ENCODE measurements around the gene KDM2B.

KDM2B gene

DNA sequence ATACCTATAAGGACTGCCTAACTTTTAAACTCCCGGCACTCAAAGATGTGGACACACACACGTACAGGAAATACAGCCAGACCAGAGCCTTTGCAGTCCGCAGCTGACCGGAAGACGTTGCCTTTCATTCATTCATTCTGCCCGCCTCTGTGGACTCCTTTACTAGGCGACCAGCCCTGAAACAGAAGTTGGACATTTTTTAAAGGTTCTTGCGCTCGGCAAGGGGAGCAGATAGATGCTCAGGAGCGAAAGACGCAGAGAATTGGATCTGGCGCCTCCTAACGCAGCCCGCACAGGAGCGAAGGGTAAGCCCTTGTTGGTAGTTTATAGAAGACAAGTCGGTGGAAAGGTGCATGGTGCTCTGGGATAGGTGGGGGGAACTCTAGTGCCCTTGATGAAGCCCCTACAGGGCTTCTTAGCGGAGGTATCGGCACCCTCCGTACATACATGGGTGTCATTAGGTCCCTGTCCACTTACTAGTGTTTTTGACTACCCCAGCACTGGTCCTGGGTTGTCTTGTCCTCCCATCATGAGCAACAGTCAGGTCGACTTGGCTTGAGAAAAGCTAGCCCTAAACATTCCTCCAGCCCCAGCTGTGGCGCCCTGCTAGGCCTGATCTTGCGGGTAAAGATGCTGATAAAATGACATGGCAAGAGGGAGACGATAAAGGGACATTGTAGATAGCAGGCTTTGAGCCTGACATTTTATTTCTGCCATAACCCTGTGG lies at the start of gene KDM2B:
TSS of gene KDM2B (minus strand) at position 65 of the 727 bp plus-strand sequence. CDS start 112 bp downstream, outside the sequence.
- peak within 1 kb of the TSS; percentile 63 to 81 (median 70) for H3K4me3 ChIP-seq
- peak within 1 kb of the TSS; percentile 83 to 93 (median 88) for H3K9ac ChIP-seq
- peak within 1 kb of the TSS; percentile 95 to 99 (median 98) for H3K4me2 ChIP-seq
- peaks cover 0 to 3% (median under 1%) of the 10 kb centered on the region in 11 experiments; a peak in 8 of 22 replicates for H3K36me3 ChIP-seq
- TF ChIP-seq Cebpa-rat (IDR thresholded peaks at IDR 0.05) = no peak
- peak within 1 kb of the TSS; percentile 73 to 91 (median 86) for H3K27ac ChIP-seq
- H3K27me3 ChIP-seq = no peaks in the 10 kb centered on the region
- H4K20me1 ChIP-seq = no peaks in the 10 kb centered on the region
- peaks cover 50 to 66% (median 59%) of the 10 kb centered on the region in 10 experiments for H3K4me1 ChIP-seq
- H3K9me3 ChIP-seq (replicated peaks in 1 of 11) = no peaks in the 10 kb centered on the region

DNA sequence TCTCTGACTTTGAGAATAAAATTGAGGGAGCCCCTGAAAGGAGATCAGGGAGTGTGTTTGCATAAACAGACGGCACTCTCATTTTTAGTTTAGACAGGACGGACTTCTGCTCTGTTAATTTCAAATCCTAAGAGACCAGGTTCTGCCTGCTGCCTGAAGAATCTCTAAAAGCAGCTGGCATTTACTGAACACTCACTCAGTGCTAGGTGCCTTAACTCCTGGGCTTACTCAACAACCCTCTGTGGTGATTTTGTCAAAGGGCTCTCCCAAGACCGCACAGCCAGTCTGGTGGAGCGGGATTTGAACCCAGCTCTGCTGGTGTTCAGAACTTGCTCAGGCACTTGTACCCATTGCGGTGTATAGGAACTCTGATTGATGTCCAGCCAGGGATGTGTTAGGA lies 47.7 kb upstream of the KDM2B start:
- Histone ChIP-seq H3K4me3 (peak overlapping the region; percentile 71 to 89 (median 80)), H3K9ac (peak overlapping the region; percentile 84 to 97 (median 93)), H4K20me1 (peaks cover 8 to 48% (median 25%) of the 10 kb centered on the region in 11 experiments; a peak in 19 of 22 replicates), H3K4me1 (peaks cover 66 to 72% (median 70%) of the 10 kb centered on the region in 10 experiments), H3K27me3 (no peaks in the 10 kb centered on the region), H3K27ac (peak overlapping the region; percentile 0 to 96 (median 94); a peak in 20 of 22 replicates), H3K36me3 (peaks cover 5 to 35% (median 27%) of the 10 kb centered on the region in 11 experiments; a peak in 16 of 22 replicates), H3K9me3 (replicated peaks in 1 of 11) (no peaks in the 10 kb centered on the region), H3K4me2 (peak overlapping the region; percentile 86 to 99 (median 95))
- 0 out of 22 replicates have a peak, but pooled peaks of 1 of the 11 experiments have one; percentile 12 for TF ChIP-seq Cebpa-rat (IDR thresholded peaks at IDR 0.05)

DNA sequence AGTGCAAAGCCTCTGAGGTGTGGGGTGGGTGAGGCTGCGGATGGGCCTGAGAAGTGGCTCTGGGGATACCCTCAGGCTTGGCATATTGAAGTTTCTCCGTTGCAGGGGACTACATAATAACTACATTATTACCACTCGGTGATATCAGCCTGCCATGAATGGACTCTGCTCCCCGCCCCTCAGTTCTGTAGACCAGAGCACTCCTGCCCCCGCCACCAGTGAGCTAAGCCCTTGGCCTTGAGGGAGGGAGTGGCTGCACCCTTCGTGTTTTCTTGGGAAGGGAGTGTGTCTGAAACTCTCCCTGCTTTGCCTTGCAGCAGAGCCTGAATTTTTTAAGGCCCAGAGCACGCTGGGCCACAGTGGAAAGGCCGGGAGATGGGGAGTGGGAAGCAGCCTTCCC lies 47.2 kb upstream of the KDM2B start:
- H3K27ac ChIP-seq = peak overlapping the region; percentile 0 to 96 (median 94); a peak in 21 of 22 replicates
- no peak for TF ChIP-seq Cebpa-rat (IDR thresholded peaks at IDR 0.05)
- H4K20me1 ChIP-seq = peaks cover 8 to 44% (median 22%) of the 10 kb centered on the region in 11 experiments; a peak in 19 of 22 replicates
- H3K9ac ChIP-seq = peak overlapping the region; percentile 84 to 97 (median 93)
- peak overlapping the region; percentile 71 to 89 (median 80) for H3K4me3 ChIP-seq
- H3K9me3 ChIP-seq (replicated peaks in 1 of 11) = no peaks in the 10 kb centered on the region
- H3K4me1 ChIP-seq = peaks cover 62 to 68% (median 66%) of the 10 kb centered on the region in 10 experiments
- H3K36me3 ChIP-seq = peaks cover 5 to 31% (median 23%) of the 10 kb centered on the region in 11 experiments; a peak in 16 of 22 replicates
- H3K4me2 ChIP-seq = peak overlapping the region; percentile 86 to 99 (median 95)
- no peaks in the 10 kb centered on the region for H3K27me3 ChIP-seq

DNA sequence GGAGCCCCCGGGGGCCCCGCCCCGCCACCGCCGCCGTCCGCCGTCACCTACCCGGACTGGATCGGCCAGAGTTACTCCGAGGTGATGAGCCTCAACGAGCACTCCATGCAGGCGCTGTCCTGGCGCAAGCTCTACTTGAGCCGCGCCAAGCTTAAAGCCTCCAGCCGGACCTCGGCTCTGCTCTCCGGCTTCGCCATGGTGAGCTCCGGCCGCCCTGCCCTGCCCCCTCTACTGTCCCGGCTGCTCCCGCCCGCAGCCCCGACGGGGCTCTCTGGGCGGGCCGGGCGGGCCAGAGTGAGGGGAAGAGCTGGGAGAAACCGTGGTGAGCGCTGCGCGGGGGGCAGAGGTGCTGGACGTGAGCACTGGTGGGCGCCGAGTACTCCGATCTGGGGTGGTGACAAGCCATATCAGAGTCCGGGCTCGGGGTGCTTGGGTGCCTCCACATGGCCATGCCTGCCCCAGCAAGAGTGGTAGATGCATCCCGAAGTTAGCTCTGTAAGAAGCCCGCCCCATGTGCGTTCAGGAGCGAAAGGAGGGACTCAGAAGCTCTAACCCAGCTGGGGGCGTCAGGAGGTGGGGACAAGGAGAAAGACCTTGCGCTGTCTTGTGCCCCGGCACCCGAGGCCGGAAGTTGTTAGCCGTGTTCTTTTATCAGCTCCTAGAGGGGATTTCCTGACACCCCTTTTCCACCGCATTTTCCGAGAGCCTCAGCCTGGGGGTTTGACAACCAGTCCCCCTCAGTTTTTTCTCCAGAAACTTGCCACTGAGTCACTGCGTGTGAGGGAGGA lies 46.2 kb upstream of the KDM2B start:
- Histone ChIP-seq H3K4me2 (peak overlapping the region; percentile 86 to 99 (median 95)), H3K27me3 (no peaks in the 10 kb centered on the region), H3K9me3 (replicated peaks in 1 of 11) (no peaks in the 10 kb centered on the region), H3K36me3 (peaks cover 0 to 21% (median 14%) of the 10 kb centered on the region in 11 experiments; a peak in 15 of 22 replicates), H3K4me1 (peaks cover 52 to 59% (median 56%) of the 10 kb centered on the region in 10 experiments), H3K9ac (peak overlapping the region; percentile 84 to 97 (median 93)), H4K20me1 (peaks cover 0 to 34% (median 13%) of the 10 kb centered on the region in 11 experiments; a peak in 17 of 22 replicates), H3K27ac (peak overlapping the region; percentile 55 to 96 (median 94); a peak in 21 of 22 replicates), H3K4me3 (peak overlapping the region; percentile 71 to 89 (median 80))
- no peak for TF ChIP-seq Cebpa-rat (IDR thresholded peaks at IDR 0.05)

DNA sequence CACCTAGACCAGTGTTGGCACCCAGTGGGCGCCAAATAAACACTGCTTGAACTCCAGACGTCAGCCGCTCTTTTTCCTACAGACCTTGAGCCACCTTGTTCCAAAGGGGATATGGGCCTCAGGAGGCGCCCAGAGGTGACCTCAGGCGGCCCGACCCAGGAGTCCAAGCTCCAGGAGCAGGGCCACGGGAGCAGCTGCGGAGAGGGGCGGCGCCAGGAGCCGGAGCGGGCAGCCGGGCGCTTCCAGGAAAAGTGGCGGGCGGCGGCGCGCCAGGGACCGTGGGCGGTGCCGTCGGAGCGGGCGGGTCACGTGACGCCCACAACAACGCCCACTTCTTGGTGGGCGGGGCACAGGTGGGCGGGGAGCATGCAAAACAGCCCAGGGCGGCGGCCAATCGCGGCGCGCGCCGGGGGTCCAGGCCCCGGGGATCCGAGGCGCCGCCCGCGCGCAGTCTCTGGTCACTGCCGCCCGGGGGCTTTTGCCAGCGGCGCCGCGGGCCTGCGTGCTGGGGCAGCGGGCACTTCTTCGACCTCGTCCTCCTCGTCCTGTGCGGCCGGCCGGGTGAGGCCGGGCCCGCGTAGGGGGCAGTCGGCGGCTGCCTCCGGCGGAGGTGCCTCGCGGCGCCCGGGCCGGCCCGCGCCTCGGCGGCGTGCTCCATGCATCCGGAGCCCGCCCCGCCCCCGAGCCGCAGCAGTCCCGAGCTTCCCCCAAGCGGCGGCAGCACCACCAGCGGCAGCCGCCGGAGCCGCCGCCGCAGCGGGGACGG lies 45.4 kb upstream of the KDM2B start, which contains the start of gene ORAI1:
TSS of gene ORAI1 (plus strand) at position 444 of the 766 bp plus-strand sequence.
- no peak for TF ChIP-seq Cebpa-rat (IDR thresholded peaks at IDR 0.05)
- H3K4me1 ChIP-seq = peaks cover 44 to 51% (median 49%) of the 10 kb centered on the region in 10 experiments
- H4K20me1 ChIP-seq = peaks cover 0 to 26% (median 8%) of the 10 kb centered on the region in 11 experiments; a peak in 12 of 22 replicates

DNA sequence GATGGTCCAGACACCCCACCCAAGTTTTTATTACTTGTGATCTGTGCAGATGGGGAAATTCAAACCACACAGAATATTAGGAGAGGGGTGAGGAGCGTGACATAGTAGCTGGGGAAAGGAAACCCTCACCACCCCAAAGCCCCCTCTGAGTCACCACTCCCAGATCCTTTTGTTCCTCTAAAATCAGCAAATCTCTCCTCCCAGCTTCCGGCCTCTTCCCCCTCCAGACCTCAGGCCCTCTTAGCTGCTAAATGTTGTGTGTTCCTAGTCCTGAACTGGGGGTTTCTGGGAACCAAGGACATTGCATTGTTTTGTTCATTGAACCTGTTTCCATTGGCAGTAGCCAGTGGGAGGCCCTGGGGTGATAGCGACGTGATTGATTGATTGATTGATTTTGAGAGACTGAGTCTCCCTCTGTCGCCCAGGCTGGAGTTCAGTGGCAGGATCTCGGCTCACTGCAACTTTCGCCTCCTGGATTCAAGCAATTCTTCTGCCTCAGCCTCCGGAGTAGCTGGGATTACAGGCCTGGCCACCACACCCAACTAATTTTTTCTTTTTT lies 39.6 kb upstream of the KDM2B start:
- Histone ChIP-seq H3K9me3 (replicated peaks in 1 of 11) (no peaks in the 10 kb centered on the region), H3K4me2 (peak overlapping the region in 5 of 11 experiments; percentile 40 to 75 (median 59); a peak in 11 of 22 replicates), H3K27ac (no peak overlapping the region), H3K4me1 (peaks cover 12 to 42% (median 28%) of the 10 kb centered on the region in 10 experiments), H4K20me1 (no peaks in the 10 kb centered on the region), H3K36me3 (no peaks in the 10 kb centered on the region), H3K9ac (peak overlapping the region in 1 of 11 experiments; percentile 15; a peak in 1 of 22 replicates), H3K4me3 (no peak overlapping the region), H3K27me3 (no peaks in the 10 kb centered on the region)
- TF ChIP-seq Cebpa-rat (IDR thresholded peaks at IDR 0.05) = no peak

More for the DNA sequence above, 45.4 kb upstream of the KDM2B start, which contains the start of gene ORAI1:
- peaks cover 0 to 13% (median 10%) of the 10 kb centered on the region in 11 experiments; a peak in 15 of 22 replicates for H3K36me3 ChIP-seq
- peak within 1 kb of the TSS; percentile 86 to 99 (median 95) for H3K4me2 ChIP-seq
- no peaks in the 10 kb centered on the region for H3K9me3 ChIP-seq (replicated peaks in 1 of 11)
- H3K27me3 ChIP-seq = no peaks in the 10 kb centered on the region
- H3K4me3 ChIP-seq = peak within 1 kb of the TSS; percentile 71 to 89 (median 80)
- peak within 1 kb of the TSS; percentile 55 to 96 (median 94); a peak in 21 of 22 replicates for H3K27ac ChIP-seq
- H3K9ac ChIP-seq = peak within 1 kb of the TSS; percentile 84 to 97 (median 93)

DNA sequence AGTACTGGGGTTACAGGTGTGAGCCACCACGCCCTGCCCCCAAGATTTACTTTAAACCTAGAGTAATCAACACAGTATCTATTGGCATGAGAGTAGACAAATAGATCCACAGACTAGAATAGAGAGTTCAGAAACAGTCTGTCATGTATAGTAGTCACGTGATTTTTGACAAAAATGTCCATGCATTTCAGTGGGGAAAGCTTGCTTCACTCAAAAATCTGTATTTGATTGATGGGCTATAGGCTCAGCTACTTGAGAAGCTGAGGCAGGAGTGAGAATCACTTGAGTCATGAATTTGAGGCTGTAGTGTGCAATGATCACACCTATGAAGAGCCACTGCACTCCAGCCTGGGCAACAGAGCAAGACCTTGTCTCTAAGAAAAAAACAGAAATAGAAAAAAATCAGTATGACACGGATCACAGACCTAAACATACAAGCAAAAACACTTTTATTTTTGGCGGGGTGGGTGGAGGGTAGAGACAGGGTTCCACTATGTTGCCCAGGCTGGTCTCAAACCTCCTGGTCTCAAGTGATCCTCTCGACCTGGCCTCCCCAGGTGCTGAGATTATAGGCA lies 37.9 kb upstream of the KDM2B start:
- peak overlapping the region in 5 of 11 experiments; percentile 2 to 46 (median 30); a peak in 8 of 22 replicates for H3K4me2 ChIP-seq
- H3K36me3 ChIP-seq = no peaks in the 10 kb centered on the region
- H3K27ac ChIP-seq = no peak overlapping the region
- no peaks in the 10 kb centered on the region for H3K27me3 ChIP-seq
- peaks cover 6 to 39% (median 25%) of the 10 kb centered on the region in 10 experiments for H3K4me1 ChIP-seq
- H3K9ac ChIP-seq = no peak overlapping the region
- H4K20me1 ChIP-seq = no peaks in the 10 kb centered on the region
- no peak overlapping the region for H3K4me3 ChIP-seq
- peaks cover 0 to 6% (median 0%) of the 10 kb centered on the region in 11 experiments; a peak in 4 of 22 replicates for H3K9me3 ChIP-seq (replicated peaks in 1 of 11)
- no peak for TF ChIP-seq Cebpa-rat (IDR thresholded peaks at IDR 0.05)
